Stomach (tissue), 19 donors: ENCODE measurements around the gene GRXCR2. TPM values are rescaled to one million over a fixed set of nuclear protein-coding genes. Genes with fewer than 3 reads are reported as not detected.

ENCODE experiments used
- DNase-seq, 2 donors: peaks; one replicate each; pipeline versions ENCODE4 v3.0.0 to v3.0.0-alpha.2; 2013 to 2019
- H3K27ac ChIP-seq, 5 donors: fragments of 200-600 bp in 4 of 5; sonication (generic) in 4 of 5; one replicate each; pipeline ENCODE4 v1.5.1; 2013 to 2019; ENCODE audit warnings: mild to moderate bottlenecking in 1 of 5, moderate library complexity in 1 of 5
- H3K27me3 ChIP-seq, 3 donors: fragments of 200-600 bp; sonication (generic); one replicate each; pipeline ENCODE4 v1.5.1; 2017 to 2019; ENCODE audit warnings: mixed run types in 1 of 3
- H3K36me3 ChIP-seq, 4 donors: fragments of 200-600 bp; sonication (generic); 1 replicate in 3 of 4; 2 replicates in 1 of 4; pipeline ENCODE4 v1.5.1; 2016 to 2019
- H3K4me1 ChIP-seq, 4 donors: fragments of 200-600 bp; sonication (generic); one replicate each; pipeline ENCODE4 v1.5.1; 2016 to 2019
- H3K4me3 ChIP-seq, 4 donors: fragments of 200-600 bp; sonication (generic) in 3 of 4; one replicate each; pipeline ENCODE4 v1.5.1; 2016 to 2019; ENCODE audit warnings: mild to moderate bottlenecking in 1 of 4
- H3K9me3 ChIP-seq, 4 donors: fragments of 200-600 bp; sonication (generic); one replicate each; pipeline ENCODE4 v1.5.1; 2016 to 2019
- CTCF ChIP-seq, 7 experiments: fragments of 450-650 bp in 4 of 7; fragments of 200-600 bp in 3 of 7; sonication (generic) in 3 of 7; IDR thresholded peaks; one replicate each; pipeline ENCODE4 v1.5.1; 2016 to 2019; ENCODE audit warnings: antibody characterized with exemption in 7 of 7, control low read depth in 2 of 7, mild to moderate bottlenecking in 1 of 7
- EP300 ChIP-seq: sonication (generic); formaldehyde crosslinking; IDR thresholded peaks from one replicate; pipeline ENCODE4 v1.6.1; 2017; ENCODE audit warnings: antibody characterized with exemption
- POLR2A ChIP-seq, 4 donors: fragments of 450-650 bp; IDR thresholded peaks; one replicate each; pipeline ENCODE4 v1.6.1; 2016; ENCODE audit warnings: antibody characterized with exemption in 4 of 4, control low read depth in 2 of 4, mild to moderate bottlenecking in 1 of 4, moderate library complexity in 1 of 4
- POLR2AphosphoS5 ChIP-seq, 3 donors: sonication (generic); formaldehyde crosslinking; IDR thresholded peaks; one replicate each; pipeline ENCODE4 v1.6.1; 2016; ENCODE audit warnings: antibody characterized with exemption in 3 of 3
- WGBS, 5 donors: extraction: QIAGEN DNeasy Blood & Tissue Kit in 3 of 5; methylation state at CpG; one replicate each; pipeline versions ENCODE4 v1.1.5 to v1.1.7; 2013 to 2018; 5-methylcytosine and 5-hydroxymethylcytosine counted together
- intact Hi-C: fragments of 100-400 bp; cut with DNase I; formaldehyde crosslinking; loops from one replicate; pipeline ENCODE4 v1.15.1; 2023; ENCODE audit warnings: low total_unique reads
- long read RNA-seq, 10 donors: transcript quantifications; one replicate each; lab custom pipeline, GENCODE V29; 2026
- polyA plus RNA-seq, 3 donors: library from polyadenylated mRNA; stranded (reverse); fragments of 200-250 nt; gene quantifications; one replicate each; pipeline ENCODE4 v1.2.3, GENCODE V29; 2013
- total RNA-seq, 5 donors: library from RNA; depleted of rRNA; stranded (reverse); fragments of >200 nt; gene quantifications; one replicate each; pipeline versions ENCODE4 v1.1.0 to v1.2.3, GENCODE V29; 2014 to 2016
- donor health status: healthy with polysubstance abuse.
- donor health status: Bipolar disorder and iron deficiency.
- donor health status: healthy.

GRXCR2 gene
- total RNA-seq = not detected
- not detected for polyA plus RNA-seq
- long read RNA-seq, donor 1, partial matches to known transcripts = 12 of 12 reads
- long read RNA-seq, donor 1, other reads (novel, unspliced or antisense) = 0 of 12 reads
- long read RNA-seq, donor 2, partial matches to known transcripts = 9 of 9 reads
- long read RNA-seq, donor 2, other reads (novel, unspliced or antisense) = 0 of 9 reads
- long read RNA-seq, donor 3 = 0 reads
- long read RNA-seq, donor 4 = 0 reads
- long read RNA-seq, donor 5, partial matches to known transcripts = 7 of 7 reads
- long read RNA-seq, donor 5, other reads (novel, unspliced or antisense) = 0 of 7 reads
- long read RNA-seq, donor 6, partial matches to known transcripts = 75 of 75 reads
- long read RNA-seq, donor 6, other reads (novel, unspliced or antisense) = 0 of 75 reads
- long read RNA-seq, donor 7, partial matches to known transcripts = 12 of 12 reads
- long read RNA-seq, donor 7, other reads (novel, unspliced or antisense) = 0 of 12 reads
- long read RNA-seq, donor 8, partial matches to known transcripts = 31 of 31 reads
- long read RNA-seq, donor 8, other reads (novel, unspliced or antisense) = 0 of 31 reads
- long read RNA-seq, donor 9 = 0 reads
- long read RNA-seq, donor 10 = 0 reads

- Histone ChIP-seq H3K27me3 (no peaks in the 10 kb centered on the region), H3K27ac (no peak within 1 kb of the TSS), H3K36me3 (no peaks in the 10 kb centered on the region), H3K9me3 (no peaks in the 10 kb centered on the region), H3K4me1 (no peaks in the 10 kb centered on the region), H3K4me3 (no peak within 1 kb of the TSS)
- TF ChIP-seq POLR2A (IDR thresholded peaks at IDR 0.05) (no peak), EP300 (no peak), CTCF (IDR thresholded peaks at IDR 0.05) (no peak), POLR2AphosphoS5 (IDR thresholded peaks at IDR 0.05) (no peak)
- intact Hi-C loops = no loop called here
- WGBS, 5 donors = 75 to 97% (median 79%) methylated on average over 3 of the region's 3 CpGs
- DNase-seq = no peak
These were observed at the start of gene GRXCR2 for GRCh38 chr5:145872914-145873313. TSS of gene GRXCR2 (minus strand) at chr5:145873014. CDS start at chr5:145872968, 46 bp downstream.

GRCh38 chr5:145922059-145922458, 49.2 kb upstream of the GRXCR2 start:
- Histone ChIP-seq H3K4me1 (peaks cover 0 to 9% (median 4%) of the 10 kb centered on the region in 4 donors), H3K9me3 (no peaks in the 10 kb centered on the region), H3K4me3 (no peak overlapping the region), H3K36me3 (no peaks in the 10 kb centered on the region), H3K27me3 (no peaks in the 10 kb centered on the region), H3K27ac (no peak overlapping the region)
- WGBS, 5 donors = 82 to 92% (median 84%) methylated on average over 2 of the region's 2 CpGs
- intact Hi-C loops = no loop called here
- DNase-seq = no peak
- TF ChIP-seq EP300 (no peak), POLR2A (IDR thresholded peaks at IDR 0.05) (no peak), POLR2AphosphoS5 (IDR thresholded peaks at IDR 0.05) (no peak), CTCF (IDR thresholded peaks at IDR 0.05) (no peak)

- intact Hi-C loops = no loop called here
- 68 to 87% (median 82%) methylated on average over 2 of the region's 2 CpGs for WGBS, 5 donors
- DNase-seq = no peak
- H3K27ac ChIP-seq = no peak overlapping the region
- peaks cover 0 to 9% (median 4%) of the 10 kb centered on the region in 4 donors for H3K4me1 ChIP-seq
- no peaks in the 10 kb centered on the region for H3K36me3 ChIP-seq
- H3K9me3 ChIP-seq = no peaks in the 10 kb centered on the region
- TF ChIP-seq CTCF (IDR thresholded peaks at IDR 0.05) (no peak), POLR2AphosphoS5 (IDR thresholded peaks at IDR 0.05) (no peak), POLR2A (IDR thresholded peaks at IDR 0.05) (no peak), EP300 (no peak)
- no peaks in the 10 kb centered on the region for H3K27me3 ChIP-seq
- H3K4me3 ChIP-seq = no peak overlapping the region
These were observed 48.4 kb upstream of the GRXCR2 start for GRCh38 chr5:145921211-145921610.

GRCh38 chr5:145920542-145921210, 47.9 kb upstream of the GRXCR2 start:
- WGBS, 5 donors = 72 to 85% (median 79%) methylated on average over 1 of the region's 1 CpG
- no peaks in the 10 kb centered on the region for H3K27me3 ChIP-seq
- no peak for DNase-seq
- H3K4me3 ChIP-seq = no peak overlapping the region
- intact Hi-C loops = no loop called here
- no peak for TF ChIP-seq POLR2A (IDR thresholded peaks at IDR 0.05)
- no peak for TF ChIP-seq POLR2AphosphoS5 (IDR thresholded peaks at IDR 0.05)
- no peak for TF ChIP-seq EP300
- TF ChIP-seq CTCF (IDR thresholded peaks at IDR 0.05) = no peak
- no peak overlapping the region for H3K27ac ChIP-seq
- H3K9me3 ChIP-seq = no peaks in the 10 kb centered on the region
- peaks cover 0 to 9% (median 4%) of the 10 kb centered on the region in 4 donors for H3K4me1 ChIP-seq
- no peaks in the 10 kb centered on the region for H3K36me3 ChIP-seq
